ENCODE results near the gene UBE2O. TPM values are rescaled to one million over a fixed set of nuclear protein-coding genes. Genes with fewer than 3 reads are reported as not detected.
A peak's percentile ranks its signal among the peaks of the same experiment; 100 is the strongest.

The UBE2O gene
- total RNA-seq, 2 donors from 2014 or later: 45.4 to 46.5 TPM

DNA sequence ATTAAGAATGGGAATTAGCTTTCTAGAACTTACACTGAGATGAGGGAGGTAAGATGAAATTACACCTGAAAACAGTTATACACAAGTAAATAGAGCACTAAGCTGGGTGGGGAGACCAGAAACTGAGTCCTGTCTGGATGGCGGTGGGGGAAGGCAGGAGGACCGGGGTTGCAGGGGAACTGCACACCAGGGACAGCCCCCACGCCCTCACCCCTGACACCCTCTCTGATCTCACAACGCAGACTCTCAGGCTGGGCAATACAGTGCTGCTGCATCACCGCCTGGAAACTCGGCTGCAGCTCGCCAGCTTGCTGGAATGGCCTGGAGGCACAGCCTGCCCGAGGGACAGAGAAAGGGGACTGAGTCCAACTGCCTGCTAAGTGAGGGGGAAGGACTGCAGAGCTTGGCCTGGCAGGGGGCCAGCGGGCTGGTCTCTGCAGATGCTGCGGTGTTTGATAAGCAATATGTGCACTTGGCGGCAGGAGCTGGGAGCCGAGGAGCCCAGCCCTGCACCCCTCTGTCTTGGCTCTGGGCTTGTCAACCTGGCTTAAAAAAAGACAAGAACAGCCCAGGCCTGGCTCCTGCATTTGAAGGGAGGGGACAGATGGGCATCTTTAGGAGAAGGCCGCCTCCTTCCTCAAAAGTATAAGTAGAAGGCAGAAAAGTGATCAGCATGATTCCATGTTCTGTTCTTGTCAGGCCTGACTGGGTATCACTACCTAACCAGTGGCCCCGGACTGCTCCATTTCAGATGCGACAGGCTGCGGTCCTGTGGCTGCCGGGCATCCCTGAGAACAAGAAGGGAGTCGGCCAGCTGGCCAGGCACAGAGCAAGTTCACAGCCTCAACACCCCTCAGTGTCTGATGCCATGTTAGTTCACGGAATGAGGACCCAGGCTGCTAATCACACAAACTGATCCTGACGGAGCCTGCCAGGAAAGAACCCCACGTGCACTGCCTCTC lies 38.3 kb downstream of the UBE2O start:
- no peaks in the 10 kb centered on the region for H3K27me3 Mint-ChIP-seq (ENCODE audit: insufficient read depth)
- no peaks in the 10 kb centered on the region for H3K9me3 Mint-ChIP-seq
- peaks cover 7% of the 10 kb centered on the region for H3K4me1 Mint-ChIP-seq
- Histone ChIP-seq H3K36me3 (ENCODE audit: control insufficient read depth, insufficient read depth, low read length) (peaks cover 10% of the 10 kb centered on the region), H3K4me3 (ENCODE audit: low read length) (no peak overlapping the region), H3K4me1 (ENCODE audit: control insufficient read depth, insufficient read depth, low read length) (peaks cover 5% of the 10 kb centered on the region), H3K9ac (ENCODE audit: extremely low read depth, low read length, poor library complexity, severe bottlenecking) (no peak overlapping the region), H3K27ac (ENCODE audit: low read depth, low read length) (peak overlapping the region; percentile 70), H3K9me3 (ENCODE audit: control insufficient read depth, low read length) (no peaks in the 10 kb centered on the region), H3K27me3 (ENCODE audit: control insufficient read depth, insufficient read depth, low read length, poor library complexity, severe bottlenecking) (no peaks in the 10 kb centered on the region)
- TF ChIP-seq, protein P1, sequence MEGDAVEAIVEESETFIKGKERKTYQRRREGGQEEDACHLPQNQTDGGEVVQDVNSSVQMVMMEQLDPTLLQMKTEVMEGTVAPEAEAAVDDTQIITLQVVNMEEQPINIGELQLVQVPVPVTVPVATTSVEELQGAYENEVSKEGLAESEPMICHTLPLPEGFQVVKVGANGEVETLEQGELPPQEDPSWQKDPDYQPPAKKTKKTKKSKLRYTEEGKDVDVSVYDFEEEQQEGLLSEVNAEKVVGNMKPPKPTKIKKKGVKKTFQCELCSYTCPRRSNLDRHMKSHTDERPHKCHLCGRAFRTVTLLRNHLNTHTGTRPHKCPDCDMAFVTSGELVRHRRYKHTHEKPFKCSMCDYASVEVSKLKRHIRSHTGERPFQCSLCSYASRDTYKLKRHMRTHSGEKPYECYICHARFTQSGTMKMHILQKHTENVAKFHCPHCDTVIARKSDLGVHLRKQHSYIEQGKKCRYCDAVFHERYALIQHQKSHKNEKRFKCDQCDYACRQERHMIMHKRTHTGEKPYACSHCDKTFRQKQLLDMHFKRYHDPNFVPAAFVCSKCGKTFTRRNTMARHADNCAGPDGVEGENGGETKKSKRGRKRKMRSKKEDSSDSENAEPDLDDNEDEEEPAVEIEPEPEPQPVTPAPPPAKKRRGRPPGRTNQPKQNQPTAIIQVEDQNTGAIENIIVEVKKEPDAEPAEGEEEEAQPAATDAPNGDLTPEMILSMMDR (conservative IDR thresholded peaks at IDR 0.05): no peak
- DNase-seq: no peak
- WGBS, 2 experiments (ENCODE audit: insufficient coverage in 1 of 2, insufficient read length in 1 of 2): 86 to 90% methylated on average over 13 to 21 of the region's 21 CpGs
- peak overlapping the region; percentile 61 for H3K27ac Mint-ChIP-seq
- H3K4me3 Mint-ChIP-seq: no peak overlapping the region
- H3K36me3 Mint-ChIP-seq (ENCODE audit: low read depth): peaks cover 12% of the 10 kb centered on the region

DNA sequence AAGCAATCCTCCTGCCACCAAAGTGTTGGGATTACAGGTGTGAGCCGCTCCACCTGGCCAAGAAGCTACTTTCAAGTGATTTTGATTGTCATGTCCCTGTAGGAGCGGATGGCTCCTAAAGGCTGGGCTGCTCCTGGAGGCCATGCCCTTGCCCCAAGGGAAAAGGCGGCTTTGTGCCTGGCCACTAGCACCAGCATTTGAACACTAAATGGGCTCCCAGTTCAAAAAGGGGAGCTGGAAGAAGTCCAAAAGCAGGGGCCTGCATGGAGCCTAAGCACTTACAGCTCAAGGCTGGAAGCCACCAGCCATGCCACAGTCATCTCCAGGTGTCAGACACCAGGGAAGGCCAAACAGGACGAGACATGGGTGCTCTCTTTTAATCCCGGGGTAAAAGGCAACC lies 41.7 kb downstream of the UBE2O start:
- Mint-ChIP-seq H3K9me3 (no peaks in the 10 kb centered on the region), H3K4me1 (peaks cover 7% of the 10 kb centered on the region), H3K27me3 (ENCODE audit: insufficient read depth) (no peaks in the 10 kb centered on the region), H3K4me3 (no peak overlapping the region), H3K36me3 (ENCODE audit: low read depth) (peaks cover 11% of the 10 kb centered on the region), H3K27ac (no peak overlapping the region)
- DNase-seq: no peak
- Histone ChIP-seq H3K4me3 (ENCODE audit: low read length) (no peak overlapping the region), H3K27me3 (ENCODE audit: control insufficient read depth, insufficient read depth, low read length, poor library complexity, severe bottlenecking) (no peaks in the 10 kb centered on the region), H3K9ac (ENCODE audit: extremely low read depth, low read length, poor library complexity, severe bottlenecking) (no peak overlapping the region), H3K4me1 (ENCODE audit: control insufficient read depth, insufficient read depth, low read length) (peaks cover 5% of the 10 kb centered on the region), H3K9me3 (ENCODE audit: control insufficient read depth, low read length) (no peaks in the 10 kb centered on the region), H3K36me3 (ENCODE audit: control insufficient read depth, insufficient read depth, low read length) (peaks cover 10% of the 10 kb centered on the region), H3K27ac (ENCODE audit: low read depth, low read length) (no peak overlapping the region)
- TF ChIP-seq, protein P1 (conservative IDR thresholded peaks at IDR 0.05): no peak
- WGBS, 2 experiments (ENCODE audit: insufficient coverage in 1 of 2, insufficient read length in 1 of 2): 91 to 100% methylated on average over 3 to 5 of the region's 5 CpGs

DNA sequence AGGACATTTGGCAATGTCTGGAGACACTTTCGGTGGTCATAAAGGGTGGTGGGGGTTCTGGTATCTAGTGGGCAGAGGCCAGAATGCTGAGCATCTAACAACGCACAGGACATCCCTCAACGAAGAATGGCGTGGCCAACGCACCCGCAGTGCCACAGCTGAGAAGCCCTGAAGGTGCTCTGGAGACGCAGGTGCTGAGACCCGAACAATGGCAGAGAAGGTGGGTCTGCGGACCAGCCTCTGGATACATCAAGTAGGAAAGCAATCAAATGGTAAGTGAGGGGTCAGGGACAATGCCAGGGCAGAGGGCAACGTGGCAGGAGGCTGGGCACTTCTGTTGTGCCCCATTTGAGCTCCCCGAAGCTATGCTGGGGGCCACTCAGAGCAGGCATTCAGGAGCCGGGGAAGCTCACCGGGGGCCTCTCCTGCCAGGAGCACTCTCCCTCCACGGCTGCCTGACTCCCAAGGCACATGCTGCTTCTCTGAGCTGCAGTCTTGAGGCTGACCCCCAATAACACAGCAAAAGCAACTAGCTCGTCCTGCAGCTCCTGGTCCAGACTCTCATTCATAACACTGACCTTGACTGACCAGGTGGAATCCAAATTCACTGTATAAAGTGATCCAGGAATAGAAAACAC lies 42.5 kb downstream of the UBE2O start:
- Histone ChIP-seq H3K36me3 (ENCODE audit: control insufficient read depth, insufficient read depth, low read length) (peaks cover 7% of the 10 kb centered on the region), H3K27me3 (ENCODE audit: control insufficient read depth, insufficient read depth, low read length, poor library complexity, severe bottlenecking) (no peaks in the 10 kb centered on the region), H3K4me3 (ENCODE audit: low read length) (no peak overlapping the region), H3K4me1 (ENCODE audit: control insufficient read depth, insufficient read depth, low read length) (peaks cover 5% of the 10 kb centered on the region), H3K9me3 (ENCODE audit: control insufficient read depth, low read length) (no peaks in the 10 kb centered on the region), H3K27ac (ENCODE audit: low read depth, low read length) (no peak overlapping the region), H3K9ac (ENCODE audit: extremely low read depth, low read length, poor library complexity, severe bottlenecking) (no peak overlapping the region)
- TF ChIP-seq, protein P1 (conservative IDR thresholded peaks at IDR 0.05): no peak
- H3K9me3 Mint-ChIP-seq: no peaks in the 10 kb centered on the region
- peaks cover 7% of the 10 kb centered on the region for H3K4me1 Mint-ChIP-seq
- no peak overlapping the region for H3K4me3 Mint-ChIP-seq
- peaks cover 12% of the 10 kb centered on the region for H3K36me3 Mint-ChIP-seq (ENCODE audit: low read depth)
- no peak for DNase-seq
- 95 to 97% methylated on average over 12 to 15 of the region's 15 CpGs for WGBS, 2 experiments (ENCODE audit: insufficient coverage in 1 of 2, insufficient read length in 1 of 2)
- H3K27me3 Mint-ChIP-seq (ENCODE audit: insufficient read depth): no peaks in the 10 kb centered on the region
- H3K27ac Mint-ChIP-seq: no peak overlapping the region

Data from endodermal cell (in vitro differentiated cells).